IPS-18a (cell line): ENCODE measurements around the gene TPRG1L.
"Not testable (repeated sequence)": the region's sequence is repeated elsewhere in the genome, so short reads cannot be mapped to it uniquely, and the experiment has no call there.

Experiments used
- H3K27ac ChIP-seq: one replicate; pipeline ENCODE4 v1.5.1; 2013; ENCODE audit warnings: low read length
- H3K27me3 ChIP-seq: one replicate; pipeline ENCODE4 v1.6.1; 2013; ENCODE audit warnings: mild to moderate bottlenecking, low read length; ENCODE audit not compliant: control insufficient read depth, insufficient read depth
- H3K36me3 ChIP-seq: one replicate; pipeline ENCODE4 v1.6.1; 2013; ENCODE audit warnings: low read depth, low read length; ENCODE audit not compliant: control insufficient read depth
- H3K4me1 ChIP-seq: one replicate; pipeline ENCODE4 v1.6.1; 2013; ENCODE audit warnings: low read depth, low read length; ENCODE audit not compliant: control insufficient read depth
- H3K4me3 ChIP-seq: one replicate; pipeline ENCODE4 v1.5.1; 2013; ENCODE audit warnings: low read length
- H3K9ac ChIP-seq: one replicate; pipeline ENCODE4 v1.6.1; 2013; ENCODE audit warnings: mild to moderate bottlenecking, low read length, moderate library complexity
- H3K9me3 ChIP-seq: one replicate; pipeline ENCODE4 v1.6.1; 2013; ENCODE audit warnings: low read depth, low read length; ENCODE audit not compliant: control insufficient read depth

Gene TPRG1L

GRCh38 chr1:3584915-3585314 lies 39.9 kb upstream of the TPRG1L start:
- no peak overlapping the region for H3K27ac ChIP-seq
- H3K36me3 ChIP-seq: no peaks in the 10 kb centered on the region
- no peaks in the 10 kb centered on the region for H3K9me3 ChIP-seq
- H3K4me3 ChIP-seq: no peak overlapping the region
- H3K9ac ChIP-seq: no peak overlapping the region
- no peaks in the 10 kb centered on the region for H3K27me3 ChIP-seq
- peaks cover 5% of the 10 kb centered on the region for H3K4me1 ChIP-seq

GRCh38 chr1:3585353-3585868 lies 39.4 kb upstream of the TPRG1L start:
- not testable (repeated sequence) for H3K27ac ChIP-seq, H3K9ac ChIP-seq, H3K4me3 ChIP-seq

GRCh38 chr1:3585940-3586568 lies 38.8 kb upstream of the TPRG1L start:
- Histone ChIP-seq H3K9ac (no peak overlapping the region), H3K4me1 (peaks cover 5% of the 10 kb centered on the region), H3K27me3 (no peaks in the 10 kb centered on the region), H3K27ac (no peak overlapping the region), H3K9me3 (no peaks in the 10 kb centered on the region), H3K36me3 (no peaks in the 10 kb centered on the region), H3K4me3 (no peak overlapping the region)

More at GRCh38 chr1:3585353-3585868, 39.4 kb upstream of the TPRG1L start:
- not testable (repeated sequence) for H3K9me3 ChIP-seq, H3K4me1 ChIP-seq, H3K27me3 ChIP-seq, H3K36me3 ChIP-seq

- no peaks in the 10 kb centered on the region for H3K36me3 ChIP-seq
- H3K27me3 ChIP-seq: no peaks in the 10 kb centered on the region
- H3K9me3 ChIP-seq: no peaks in the 10 kb centered on the region
- H3K9ac ChIP-seq: no peak overlapping the region
- no peak overlapping the region for H3K27ac ChIP-seq
- peaks cover 5% of the 10 kb centered on the region for H3K4me1 ChIP-seq
- H3K4me3 ChIP-seq: no peak overlapping the region
These were observed 37.6 kb upstream of the TPRG1L start for GRCh38 chr1:3586986-3587759.

- Histone ChIP-seq H3K36me3 (no peaks in the 10 kb centered on the region), H3K27ac (no peak overlapping the region), H3K4me3 (no peak overlapping the region), H3K4me1 (peaks cover 5% of the 10 kb centered on the region), H3K9me3 (no peaks in the 10 kb centered on the region), H3K27me3 (no peaks in the 10 kb centered on the region), H3K9ac (no peak overlapping the region)
These were observed 36.4 kb upstream of the TPRG1L start for GRCh38 chr1:3588395-3588794.

GRCh38 chr1:3590139-3590763 lies 34.6 kb upstream of the TPRG1L start:
- Histone ChIP-seq H3K9me3 (no peaks in the 10 kb centered on the region), H3K27ac (no peak overlapping the region), H3K9ac (no peak overlapping the region), H3K36me3 (no peaks in the 10 kb centered on the region), H3K4me3 (no peak overlapping the region), H3K27me3 (no peaks in the 10 kb centered on the region), H3K4me1 (peaks cover 11% of the 10 kb centered on the region)

GRCh38 chr1:3590951-3591865 lies 33.6 kb upstream of the TPRG1L start:
- H3K27me3 ChIP-seq: no peaks in the 10 kb centered on the region
- no peak overlapping the region for H3K4me3 ChIP-seq
- H3K36me3 ChIP-seq: no peaks in the 10 kb centered on the region
- peaks cover 11% of the 10 kb centered on the region for H3K4me1 ChIP-seq
- no peak overlapping the region for H3K9ac ChIP-seq
- no peak overlapping the region for H3K27ac ChIP-seq
- no peaks in the 10 kb centered on the region for H3K9me3 ChIP-seq

GRCh38 chr1:3593334-3593733 lies 31.5 kb upstream of the TPRG1L start:
- Histone ChIP-seq H3K9me3 (no peaks in the 10 kb centered on the region), H3K9ac (no peak overlapping the region), H3K4me1 (peaks cover 19% of the 10 kb centered on the region), H3K4me3 (no peak overlapping the region), H3K27ac (no peak overlapping the region), H3K27me3 (no peaks in the 10 kb centered on the region), H3K36me3 (no peaks in the 10 kb centered on the region)

- no peaks in the 10 kb centered on the region for H3K36me3 ChIP-seq
- H3K27me3 ChIP-seq: no peaks in the 10 kb centered on the region
- peaks cover 20% of the 10 kb centered on the region for H3K4me1 ChIP-seq
- H3K9ac ChIP-seq: no peak overlapping the region
- H3K9me3 ChIP-seq: no peaks in the 10 kb centered on the region
- no peak overlapping the region for H3K27ac ChIP-seq
- no peak overlapping the region for H3K4me3 ChIP-seq
These were observed 31.1 kb upstream of the TPRG1L start for GRCh38 chr1:3593745-3594144.

GRCh38 chr1:3594706-3595377 lies 30.0 kb upstream of the TPRG1L start:
- H3K9me3 ChIP-seq: no peaks in the 10 kb centered on the region
- H3K4me1 ChIP-seq: peaks cover 15% of the 10 kb centered on the region
- no peak overlapping the region for H3K9ac ChIP-seq
- H3K36me3 ChIP-seq: no peaks in the 10 kb centered on the region
- H3K4me3 ChIP-seq: no peak overlapping the region
- H3K27me3 ChIP-seq: no peaks in the 10 kb centered on the region
- no peak overlapping the region for H3K27ac ChIP-seq
